H54 (cell line): ENCODE data around the gene ADO.
A peak's percentile ranks its signal among the peaks of the same experiment; 100 is the strongest.

Experiments used
- DNase-seq: peaks from one replicate; pipeline ENCODE4 v3.0.0; 2011; ENCODE audit warnings: low spot score, mixed read lengths; ENCODE audit not compliant: insufficient read length
- FAIRE-seq: peaks from 3 replicates; lab custom pipeline; 2011; peaks lifted over from hg19 to GRCh38; lab: Jason Lieb, UNC
- POLR2A ChIP-seq: IDR thresholded peaks from 2 replicates; pipeline ENCODE4 v1.6.1; 2011; ENCODE audit warnings: low read depth, mild to moderate bottlenecking, low read length

The ADO gene

GRCh38 chr10:62804356-62805230 lies at the start of gene ADO:
Gene ADO (plus strand): TSS chr10:62804720. CDS start chr10:62805060, 340 bp downstream.
- DNase-seq (peak; percentile 92), FAIRE-seq (peak; percentile 86)
- TF ChIP-seq POLR2A: peak; percentile 75

GRCh38 chr10:62754963-62755362 lies 49.6 kb upstream of the ADO start:
- no peak for FAIRE-seq
- DNase-seq: no peak
- no peak for TF ChIP-seq POLR2A

- TF ChIP-seq POLR2A: no peak
- FAIRE-seq: peak; percentile 57
- DNase-seq: no peak
These were observed 48.6 kb upstream of the ADO start for GRCh38 chr10:62755662-62756653.

- DNase-seq (no peak), FAIRE-seq (no peak)
- no peak for TF ChIP-seq POLR2A
These were observed 44.8 kb upstream of the ADO start for GRCh38 chr10:62759599-62760175.

GRCh38 chr10:62760401-62760800 lies 44.1 kb upstream of the ADO start:
- DNase-seq (no peak), FAIRE-seq (no peak)
- TF ChIP-seq POLR2A: no peak

GRCh38 chr10:62761115-62761514 lies 43.4 kb upstream of the ADO start:
- TF ChIP-seq POLR2A: no peak
- DNase-seq: no peak
- FAIRE-seq: no peak

- FAIRE-seq: no peak
- no peak for DNase-seq
- TF ChIP-seq POLR2A: no peak
These were observed 41.4 kb upstream of the ADO start for GRCh38 chr10:62763155-62763554.

- TF ChIP-seq POLR2A: no peak
- FAIRE-seq: no peak
- no peak for DNase-seq
These were observed 40.5 kb upstream of the ADO start for GRCh38 chr10:62764011-62764410.

GRCh38 chr10:62765726-62766125 lies 38.8 kb upstream of the ADO start:
- DNase-seq: no peak
- FAIRE-seq: no peak
- TF ChIP-seq POLR2A: no peak

- DNase-seq: no peak
- TF ChIP-seq POLR2A: no peak
- FAIRE-seq: no peak
These were observed 38.1 kb upstream of the ADO start for GRCh38 chr10:62766386-62766785.

GRCh38 chr10:62769574-62770242 lies 34.8 kb upstream of the ADO start:
- no peak for FAIRE-seq
- no peak for DNase-seq
- no peak for TF ChIP-seq POLR2A

- FAIRE-seq: no peak
- DNase-seq: no peak
- no peak for TF ChIP-seq POLR2A
These were observed 32.1 kb upstream of the ADO start for GRCh38 chr10:62772186-62772974.
